ENCODE results near the gene WARS2.

- no peak for TF ChIP-seq CTCF (conservative IDR thresholded peaks at IDR 0.05)
- TF ChIP-seq ZFX (IDR thresholded peaks at IDR 0.05) = no peak
Measured at GRCh38 chr1:118992237-118992825, 148.1 kb downstream of the WARS2 start.
